NOMO-1 (cell line): ENCODE results near the gene CHTOP.
"Not testable (repeated sequence)": the region's sequence is repeated elsewhere in the genome, so short reads cannot be mapped to it uniquely, and the experiment has no call there.

Source experiments
- DNase-seq, 2 experiments: peaks; one replicate each; lab custom pipeline; 2025; ENCODE audit not compliant: unreplicated experiment in 2 of 2; lab: John Stamatoyannopoulos, UW

The CHTOP gene

DNA sequence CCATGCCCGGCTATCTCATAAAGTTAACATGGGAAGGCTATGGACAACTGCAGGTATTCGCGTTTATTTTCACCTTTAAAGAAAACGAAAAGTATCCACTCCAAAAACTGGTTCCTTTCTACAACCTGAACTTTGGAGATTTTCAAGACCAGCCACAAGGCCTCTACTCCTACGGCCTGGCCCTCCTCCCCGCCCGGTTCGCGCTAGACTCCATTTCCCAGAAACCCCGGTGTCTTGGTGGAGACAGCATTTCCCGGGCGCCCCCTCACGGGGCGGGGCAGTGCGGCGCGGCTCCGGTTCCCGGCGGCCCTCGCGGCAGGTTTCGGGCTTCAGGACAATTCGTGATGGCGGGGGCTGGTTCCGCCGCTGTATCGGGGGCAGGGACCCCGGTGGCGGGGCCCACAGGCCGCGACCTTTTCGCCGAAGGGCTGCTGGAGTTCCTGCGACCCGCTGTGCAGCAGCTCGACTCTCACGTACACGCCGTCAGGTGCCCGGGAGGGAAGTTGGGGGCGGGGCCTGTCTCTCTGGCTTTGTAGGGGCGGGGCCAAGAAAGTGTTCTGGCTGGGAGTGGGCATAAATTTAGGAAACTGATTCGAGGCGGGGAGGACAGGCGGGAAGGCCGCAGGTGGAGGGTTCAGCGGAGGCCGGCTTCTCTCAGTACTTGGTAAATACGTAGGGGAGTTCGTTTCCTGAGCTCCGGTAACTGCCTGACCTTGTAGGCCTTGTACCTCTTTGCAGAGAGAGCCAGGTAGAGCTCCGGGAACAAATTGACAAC is 24.7 kb downstream of the CHTOP start, which contains the start of gene SNAPIN:
Gene SNAPIN, plus strand, starts transcription at position 304 of the 775 bp plus-strand sequence. Its CDS starts 41 bp downstream, at position 345.
- DNase-seq, result peak; percentile 91 to 96

DNA sequence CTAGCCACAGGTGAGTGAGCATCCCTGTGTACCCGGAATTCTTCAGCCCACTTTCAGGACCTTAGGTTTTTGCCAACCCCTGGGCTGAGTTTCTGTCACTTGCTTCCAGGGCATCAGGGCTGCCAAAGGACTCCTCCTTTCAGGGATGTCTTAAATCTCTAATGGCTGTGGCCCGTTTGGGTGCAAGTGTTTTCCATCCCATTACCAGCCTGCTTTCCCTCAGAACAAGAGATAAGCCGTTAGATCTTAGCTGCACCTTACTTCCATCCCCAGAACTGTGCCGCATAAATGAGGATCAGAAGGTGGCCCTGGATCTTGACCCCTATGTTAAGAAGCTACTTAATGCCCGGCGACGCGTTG is 25.3 kb downstream of the CHTOP start:
- no peak for DNase-seq

DNA sequence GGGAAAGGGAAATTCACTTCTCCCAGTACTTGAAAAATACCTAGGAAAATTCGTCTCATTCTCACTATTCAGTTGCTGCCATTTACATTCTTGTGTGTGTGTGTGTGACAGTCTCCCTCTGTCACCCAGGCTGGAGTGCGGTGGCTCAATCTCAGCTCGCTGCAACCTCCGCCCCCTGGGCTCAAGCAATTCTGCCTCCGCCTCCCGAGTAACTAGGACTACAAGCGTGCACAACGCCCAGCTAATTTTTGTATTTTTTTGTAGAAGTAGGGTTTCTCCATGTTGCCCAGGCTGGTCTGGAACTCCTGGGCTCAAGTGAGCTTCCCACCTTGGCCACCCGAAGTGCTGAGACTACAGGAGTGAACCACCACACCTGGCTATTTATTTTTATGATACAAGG is 25.8 kb downstream of the CHTOP start:
- DNase-seq, result no peak

DNA sequence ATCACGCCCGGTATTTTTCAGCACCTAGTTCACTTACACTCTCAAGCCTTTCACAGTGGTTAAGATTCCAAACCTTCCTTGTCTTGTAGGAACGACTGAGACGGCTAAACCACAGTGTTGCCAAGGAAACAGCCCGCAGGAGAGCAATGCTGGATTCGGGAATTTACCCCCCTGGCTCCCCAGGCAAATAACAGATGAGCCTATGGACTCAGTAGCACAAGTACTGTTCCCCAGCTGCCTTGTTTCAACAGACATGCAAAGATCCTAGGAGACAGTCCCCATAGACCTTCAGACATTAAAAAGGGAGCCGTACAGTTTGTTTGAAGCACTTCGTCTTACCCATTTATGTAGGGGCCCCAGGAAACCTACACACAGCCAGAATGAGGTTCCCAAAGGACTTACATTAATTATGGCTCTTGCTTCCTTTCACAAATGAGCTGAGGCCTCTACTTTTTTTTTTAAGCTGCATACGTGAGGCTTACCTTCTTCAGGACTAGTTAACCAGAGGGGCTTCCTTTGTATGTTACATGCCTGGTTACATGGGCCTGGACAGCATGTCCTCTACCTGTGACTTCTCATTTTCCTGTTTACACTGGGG is 27.3 kb downstream of the CHTOP start:
- no peak for DNase-seq

DNA sequence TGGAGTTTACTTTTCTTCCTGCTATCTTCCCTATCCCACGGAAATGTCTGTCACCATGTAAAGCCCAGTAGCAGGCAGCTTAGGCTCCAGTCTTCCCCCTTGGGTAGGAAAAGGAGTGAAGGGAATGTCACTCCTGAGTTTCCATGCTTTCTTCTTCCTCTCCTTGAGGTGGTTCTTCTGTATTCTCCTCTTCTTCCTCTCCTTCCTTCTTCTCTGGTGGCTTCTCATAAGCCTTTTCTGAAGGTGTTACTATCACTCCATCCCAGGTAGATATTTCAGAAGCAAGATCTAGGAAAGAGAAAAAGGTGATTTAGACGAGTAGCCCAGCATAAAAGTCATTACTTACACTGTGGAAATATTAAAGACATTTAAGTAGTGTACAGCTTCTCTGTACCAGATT is 28.4 kb downstream of the CHTOP start:
- DNase-seq, result no peak

DNA sequence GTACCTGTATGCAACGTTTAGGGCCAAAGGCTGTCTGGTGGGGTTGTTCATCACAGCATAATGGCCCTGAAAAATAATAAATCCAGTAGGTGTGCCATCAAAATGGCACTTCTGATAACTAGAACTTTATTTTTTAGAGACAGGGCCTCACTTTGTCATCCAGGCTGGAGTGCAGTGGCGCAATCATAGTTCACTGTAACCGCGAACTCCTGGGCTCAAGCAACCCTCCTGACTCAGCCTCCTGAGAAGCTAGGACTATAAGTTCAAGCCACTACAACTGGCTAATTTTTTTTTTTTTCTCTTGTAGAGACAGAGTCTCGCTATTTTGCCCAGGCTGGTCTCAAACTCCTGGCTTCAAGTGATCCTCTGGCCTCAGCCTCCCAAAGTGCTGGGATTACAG is 29.3 kb downstream of the CHTOP start:
- peak in 1 of 2 experiments; percentile 36 for DNase-seq

DNA sequence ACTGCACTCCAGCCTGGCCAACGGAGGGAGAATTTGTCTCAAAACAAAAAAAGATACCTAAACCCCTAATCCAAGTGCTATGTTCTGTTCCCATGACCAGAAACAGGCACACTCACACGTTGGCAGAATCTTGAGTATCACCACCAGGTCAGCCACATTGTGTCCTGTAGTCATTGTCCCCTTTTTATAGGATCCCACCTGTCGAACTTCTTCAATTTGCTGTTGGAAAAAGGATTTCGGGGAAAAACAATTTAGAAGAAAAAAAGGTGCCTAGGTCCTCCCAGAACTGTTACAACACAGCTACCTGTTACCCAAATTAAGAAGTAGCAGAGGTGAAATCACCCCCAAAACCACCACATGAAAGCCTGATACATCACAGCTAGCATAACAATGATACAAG is 33.6 kb downstream of the CHTOP start:
- DNase-seq, result no peak

DNA sequence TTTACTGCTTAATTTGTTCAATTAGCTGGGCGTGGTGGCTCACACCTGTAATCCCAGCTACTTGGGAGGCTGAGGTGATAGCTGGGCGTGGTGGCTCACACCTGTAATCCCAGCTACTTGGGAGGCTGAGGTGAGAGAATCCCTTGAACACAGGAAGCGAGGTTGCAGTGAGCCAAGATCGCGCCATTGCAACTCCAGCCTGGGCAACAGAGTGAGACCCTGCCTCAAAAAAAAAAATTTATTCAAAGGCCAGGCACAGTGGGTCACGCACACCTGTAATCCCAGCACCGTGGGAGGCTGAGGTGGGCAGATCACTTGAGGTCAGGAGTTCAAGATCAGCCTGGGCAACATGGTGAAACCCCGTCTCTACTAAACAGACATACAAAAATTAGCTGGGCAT is 34.8 kb downstream of the CHTOP start:
- DNase-seq, result not testable (repeated sequence)

DNA sequence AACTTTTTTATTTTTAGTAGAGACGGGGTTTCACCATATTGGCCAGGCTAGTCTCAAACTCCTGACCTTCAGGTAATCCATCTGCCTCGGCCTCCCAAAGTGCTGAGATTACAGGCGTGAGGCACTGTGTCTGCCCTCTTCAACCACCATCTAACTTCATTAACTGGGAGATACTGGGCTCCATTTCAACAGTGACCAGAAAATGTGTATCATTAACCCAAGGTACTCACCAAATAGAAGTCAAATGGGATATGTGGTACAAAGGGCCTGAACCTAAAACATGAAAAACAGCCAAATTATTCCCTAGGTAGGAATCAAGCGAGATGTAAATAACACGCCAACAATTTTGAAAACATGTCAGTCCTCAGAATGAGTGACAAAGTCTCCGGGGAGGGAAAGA is 35.7 kb downstream of the CHTOP start:
- no peak for DNase-seq

DNA sequence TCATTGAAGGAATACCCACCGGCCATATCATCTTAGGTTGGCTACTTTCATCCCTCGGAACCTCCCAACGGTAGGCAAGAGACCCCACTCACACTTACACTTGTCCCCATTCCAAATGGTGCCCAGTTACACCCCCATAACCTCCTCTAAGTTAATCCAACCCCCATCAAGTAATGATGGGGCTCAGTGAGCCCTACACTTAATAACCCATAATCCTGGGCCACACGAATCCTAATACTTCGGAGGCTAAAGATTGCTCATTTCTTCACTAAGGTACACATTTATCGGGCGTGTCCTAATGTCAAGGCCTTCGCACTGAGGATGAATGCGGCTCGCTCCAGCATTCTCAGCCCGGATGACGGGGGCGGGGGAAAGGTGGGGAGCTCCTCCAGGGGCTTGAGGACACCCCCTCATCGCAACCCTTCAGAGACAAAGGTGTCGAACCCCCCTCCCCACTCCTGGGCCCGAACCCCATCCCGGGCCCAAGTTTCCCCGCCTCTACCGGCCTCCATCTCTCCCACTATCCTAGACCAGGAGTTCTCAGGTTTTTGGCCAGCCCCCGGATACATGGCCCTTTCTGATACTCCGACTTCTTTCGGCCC is 36.5 kb downstream of the CHTOP start:
- DNase-seq, result no peak

DNA sequence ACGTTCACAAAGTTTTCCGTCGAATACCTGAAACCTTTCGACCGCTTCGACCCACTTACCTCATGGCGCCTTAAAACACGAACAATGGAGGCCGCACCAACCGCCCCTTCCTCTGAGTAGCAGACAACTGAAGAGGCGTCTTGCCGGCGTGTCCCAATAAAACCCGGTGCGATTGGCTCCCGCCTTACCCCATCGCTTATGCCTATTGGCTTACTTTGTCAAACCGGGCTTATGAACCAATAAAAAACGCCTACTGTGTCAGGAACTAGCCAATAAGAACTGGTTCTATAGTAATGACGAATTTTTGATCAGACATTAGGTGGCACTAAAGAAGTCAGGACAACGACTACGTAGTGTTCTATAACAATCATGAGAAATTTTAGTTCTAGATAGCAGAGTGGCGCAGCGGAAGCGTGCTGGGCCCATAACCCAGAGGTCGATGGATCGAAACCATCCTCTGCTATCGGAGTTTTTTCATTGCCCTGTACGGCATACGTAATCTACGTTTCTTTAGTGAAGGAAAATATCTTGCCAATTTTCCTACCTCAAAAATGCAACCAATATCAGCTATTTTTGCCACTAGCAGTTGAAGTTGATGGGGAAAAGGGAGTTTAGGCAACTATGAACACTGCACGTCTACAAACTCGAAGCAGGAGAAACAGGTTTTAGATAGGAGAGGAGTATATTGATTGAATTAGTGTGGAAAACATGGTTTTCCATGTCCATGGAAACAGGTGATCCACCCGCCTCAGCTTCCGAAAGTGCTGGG is 37.2 kb downstream of the CHTOP start, which contains the start of gene ILF2:
Gene ILF2, minus strand, starts transcription at position 135 of the 769 bp plus-strand sequence. Its CDS starts 71 bp downstream, at position 64.
- peak; percentile 96 to 99 for DNase-seq

DNA sequence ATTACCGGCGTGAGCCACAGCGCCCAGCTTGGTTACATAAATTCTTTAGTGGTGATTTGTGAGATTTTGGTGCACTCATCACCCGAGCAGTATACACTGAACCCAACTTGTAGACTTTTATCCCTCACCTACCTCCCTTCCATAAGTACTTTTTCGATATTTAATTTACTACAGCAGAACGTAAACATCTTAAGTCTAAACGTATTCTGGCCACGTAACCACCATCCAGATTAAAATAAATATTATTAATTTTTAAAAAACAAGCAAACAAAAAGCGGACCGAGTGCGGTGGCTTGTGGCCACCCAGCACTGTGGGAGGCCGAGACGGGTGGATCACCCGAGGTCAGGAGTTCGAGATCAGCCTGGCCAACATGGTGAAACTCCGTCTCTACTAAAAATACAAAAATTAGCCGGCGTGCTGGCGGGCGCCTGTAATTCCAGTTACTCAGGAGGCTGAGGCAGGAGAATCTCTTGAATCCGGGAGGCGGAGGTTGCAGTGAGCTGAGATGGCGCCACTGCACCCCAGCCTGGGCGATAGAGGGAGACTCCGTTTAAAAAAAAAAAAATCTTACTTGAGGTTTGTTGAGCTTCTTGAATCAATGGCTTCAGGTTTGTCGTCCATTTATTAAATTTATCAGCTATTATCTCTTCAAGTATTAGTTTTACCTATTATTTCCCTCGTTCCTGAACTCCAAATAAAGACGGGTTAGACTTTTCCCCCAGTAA is 37.9 kb downstream of the CHTOP start:
- peak; percentile 33 to 52 for DNase-seq

DNA sequence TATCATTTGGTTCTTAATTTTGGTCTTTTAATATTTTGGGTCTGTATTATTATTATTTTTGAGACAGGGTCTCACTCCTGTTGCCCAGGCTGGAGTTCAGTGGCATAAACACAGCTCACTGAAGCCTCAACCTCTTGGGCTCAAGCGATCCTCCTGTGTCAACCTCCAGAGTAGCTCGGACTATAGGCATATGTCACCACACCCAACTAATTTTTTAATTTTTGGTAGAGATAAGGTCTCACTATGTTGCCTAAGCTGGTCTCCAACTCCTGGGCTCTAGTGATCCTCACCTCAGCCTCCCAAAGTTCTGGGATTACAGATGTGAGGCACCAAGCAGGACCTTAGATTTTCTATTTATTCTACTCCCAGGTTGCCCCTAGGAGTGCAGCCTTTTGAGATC is 39.6 kb downstream of the CHTOP start:
- no peak for DNase-seq

DNA sequence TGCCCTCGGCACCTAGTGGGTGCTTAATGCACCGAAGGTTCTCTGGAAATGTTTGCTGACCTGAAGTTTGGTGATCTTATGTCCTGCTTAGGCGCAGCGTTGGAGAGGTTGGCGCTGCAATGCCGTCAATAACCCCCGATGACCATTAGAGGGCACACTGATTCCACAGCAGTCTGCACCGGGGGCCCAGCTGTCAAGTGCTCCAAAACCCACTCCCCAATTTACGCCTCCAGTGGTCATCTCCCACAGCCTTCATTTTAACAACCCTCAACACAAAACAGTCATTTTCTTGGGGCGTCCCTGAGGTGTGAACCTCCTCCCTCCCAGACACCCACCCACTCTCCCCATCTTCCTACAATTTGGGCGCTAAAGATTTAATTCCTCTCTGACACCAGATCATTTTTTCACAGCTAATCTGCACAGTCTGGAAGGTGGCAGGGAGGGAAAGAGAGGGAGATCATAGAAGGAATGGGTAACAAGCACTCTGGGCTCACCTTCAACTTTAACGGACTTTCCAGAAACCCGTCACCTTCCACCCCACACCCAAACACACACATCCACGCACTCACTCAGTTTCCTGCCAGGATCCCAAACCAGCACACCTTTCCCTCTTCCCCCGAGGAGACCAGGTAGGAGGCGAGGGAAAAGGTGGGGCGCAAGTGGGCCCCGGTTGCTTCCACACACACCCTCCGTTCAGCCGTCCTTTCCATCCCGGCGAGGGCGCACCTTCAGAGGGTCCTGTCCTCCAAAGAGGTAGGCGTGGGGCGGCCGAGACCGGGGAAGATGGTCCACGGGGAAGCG is 44.1 kb downstream of the CHTOP start:
- peak in 1 of 2 experiments; percentile 37 for DNase-seq

DNA sequence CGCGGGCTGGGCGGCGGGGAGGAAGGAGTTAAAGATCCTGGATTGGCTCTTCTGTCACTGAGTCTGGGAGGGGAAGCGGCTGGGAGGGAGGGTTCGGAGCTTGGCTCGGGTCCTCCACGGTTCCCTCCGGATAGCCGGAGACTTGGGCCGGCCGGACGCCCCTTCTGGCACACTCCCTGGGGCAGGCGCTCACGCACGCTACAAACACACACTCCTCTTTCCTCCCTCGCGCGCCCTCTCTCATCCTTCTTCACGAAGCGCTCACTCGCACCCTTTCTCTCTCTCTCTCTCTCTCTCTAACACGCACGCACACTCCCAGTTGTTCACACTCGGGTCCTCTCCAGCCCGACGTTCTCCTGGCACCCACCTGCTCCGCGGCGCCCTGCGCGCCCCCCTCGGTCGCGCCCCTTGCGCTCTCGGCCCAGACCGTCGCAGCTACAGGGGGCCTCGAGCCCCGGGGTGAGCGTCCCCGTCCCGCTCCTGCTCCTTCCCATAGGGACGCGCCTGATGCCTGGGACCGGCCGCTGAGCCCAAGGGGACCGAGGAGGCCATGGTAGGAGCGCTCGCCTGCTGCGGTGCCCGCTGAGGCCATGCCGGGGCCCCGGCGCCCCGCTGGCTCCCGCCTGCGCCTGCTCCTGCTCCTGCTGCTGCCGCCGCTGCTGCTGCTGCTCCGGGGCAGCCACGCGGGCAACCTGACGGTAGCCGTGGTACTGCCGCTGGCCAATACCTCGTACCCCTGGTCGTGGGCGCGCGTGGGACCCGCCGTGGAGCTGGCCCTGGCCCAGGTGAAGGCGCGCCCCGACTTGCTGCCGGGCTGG is 44.9 kb downstream of the CHTOP start, which contains the start of gene NPR1:
Gene NPR1, plus strand, starts transcription at position 170 of the 818 bp plus-strand sequence. Its CDS starts 421 bp downstream, at position 591.
- DNase-seq, result no peak

DNA sequence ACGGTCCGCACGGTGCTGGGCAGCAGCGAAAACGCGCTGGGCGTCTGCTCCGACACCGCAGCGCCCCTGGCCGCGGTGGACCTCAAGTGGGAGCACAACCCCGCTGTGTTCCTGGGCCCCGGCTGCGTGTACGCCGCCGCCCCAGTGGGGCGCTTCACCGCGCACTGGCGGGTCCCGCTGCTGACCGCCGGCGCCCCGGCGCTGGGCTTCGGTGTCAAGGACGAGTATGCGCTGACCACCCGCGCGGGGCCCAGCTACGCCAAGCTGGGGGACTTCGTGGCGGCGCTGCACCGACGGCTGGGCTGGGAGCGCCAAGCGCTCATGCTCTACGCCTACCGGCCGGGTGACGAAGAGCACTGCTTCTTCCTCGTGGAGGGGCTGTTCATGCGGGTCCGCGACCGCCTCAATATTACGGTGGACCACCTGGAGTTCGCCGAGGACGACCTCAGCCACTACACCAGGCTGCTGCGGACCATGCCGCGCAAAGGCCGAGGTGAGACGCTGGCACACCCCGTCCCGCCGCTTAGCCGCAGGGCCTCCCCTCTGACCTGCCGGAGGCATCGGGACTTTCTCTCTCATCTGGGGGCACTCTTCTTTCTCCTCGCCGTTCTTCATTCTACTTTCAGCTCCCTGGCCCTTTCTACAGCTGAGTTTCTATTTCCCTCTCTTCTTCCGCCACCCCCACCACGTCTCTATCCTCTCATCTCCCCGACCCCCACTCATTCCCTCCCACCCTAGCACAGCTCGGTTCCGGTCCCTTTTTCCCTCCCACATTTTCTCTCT is 45.7 kb downstream of the CHTOP start:
- peak in 1 of 2 experiments; percentile 14 for DNase-seq

DNA sequence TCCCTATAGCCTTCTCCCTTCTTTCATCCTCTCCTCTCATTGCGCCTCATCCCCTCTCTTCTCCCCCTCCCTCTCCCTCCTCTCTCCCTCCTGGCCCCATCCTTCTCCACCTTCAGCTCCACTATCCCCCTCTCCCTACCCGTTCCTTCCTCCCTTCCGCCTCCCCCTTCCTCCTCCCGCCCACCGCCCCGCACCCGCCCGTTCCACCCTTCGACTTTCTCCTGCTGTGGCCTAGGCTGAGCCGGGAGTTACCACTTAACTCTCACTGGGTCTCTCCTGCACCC is 46.2 kb downstream of the CHTOP start:
- DNase-seq, result no peak

DNA sequence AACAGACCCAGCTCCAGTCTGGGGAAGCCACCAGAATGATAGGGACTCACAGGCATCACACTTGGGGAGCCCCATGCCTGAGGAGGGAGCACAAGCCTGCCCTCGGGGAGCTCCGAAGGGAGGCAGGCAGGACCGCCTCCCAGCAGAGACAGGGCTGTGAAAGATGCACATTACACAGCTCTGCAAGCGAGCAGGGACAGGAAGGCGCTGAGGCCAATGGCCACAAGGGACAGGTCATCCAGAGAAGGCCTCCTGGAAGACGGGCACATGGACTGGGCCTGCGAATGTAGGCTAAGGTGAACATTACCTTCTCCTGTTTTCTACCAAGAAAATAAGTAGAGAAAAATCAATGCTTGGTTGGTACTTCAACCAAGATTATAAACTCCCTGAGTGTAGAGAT is 48.9 kb downstream of the CHTOP start:
- DNase-seq, result no peak
